ENCODE data around the gene CAVIN1. TPM values are rescaled to one million over a fixed set of nuclear protein-coding genes. Genes with fewer than 3 reads are reported as not detected.
A peak's percentile ranks its signal among the peaks of the same experiment; 100 is the strongest.
"Not testable (repeated sequence)": the region's sequence is repeated elsewhere in the genome, so short reads cannot be mapped to it uniquely, and the experiment has no call there.

Gene CAVIN1
- total RNA-seq, 2 donors from 2014 or later, result 733 to 737 TPM

DNA sequence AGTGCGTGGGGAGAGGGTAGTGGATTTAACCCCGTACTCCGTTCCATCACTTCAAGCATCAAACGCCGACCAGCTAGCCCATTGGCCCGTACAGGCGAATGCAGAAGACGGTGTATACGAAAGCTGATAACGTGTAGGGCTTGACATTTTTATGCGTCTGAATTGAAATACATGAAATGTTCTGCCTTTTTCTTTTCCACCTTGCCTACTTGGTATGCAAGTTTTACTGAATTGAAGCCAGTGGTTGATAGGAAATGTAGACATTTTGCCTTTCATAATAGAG, 34.0 kb downstream of the CAVIN1 start:
- intact Hi-C loops (cut with DNase I), result no loop called here

GRCh38 chr17:42388381-42389134, 34.5 kb downstream of the CAVIN1 start, which contains the start of gene STAT3:
TSS of gene STAT3 (minus strand) at chr17:42388442. CDS start at chr17:42348516, 39,926 bp downstream.
- intact Hi-C loops (cut with DNase I), result no loop called here
- peak; percentile 100 for DNase-seq (ENCODE audit: low spot score)

More for the DNA sequence above, 34.0 kb downstream of the CAVIN1 start:
- DNase-seq (ENCODE audit: low spot score), result no peak

DNA sequence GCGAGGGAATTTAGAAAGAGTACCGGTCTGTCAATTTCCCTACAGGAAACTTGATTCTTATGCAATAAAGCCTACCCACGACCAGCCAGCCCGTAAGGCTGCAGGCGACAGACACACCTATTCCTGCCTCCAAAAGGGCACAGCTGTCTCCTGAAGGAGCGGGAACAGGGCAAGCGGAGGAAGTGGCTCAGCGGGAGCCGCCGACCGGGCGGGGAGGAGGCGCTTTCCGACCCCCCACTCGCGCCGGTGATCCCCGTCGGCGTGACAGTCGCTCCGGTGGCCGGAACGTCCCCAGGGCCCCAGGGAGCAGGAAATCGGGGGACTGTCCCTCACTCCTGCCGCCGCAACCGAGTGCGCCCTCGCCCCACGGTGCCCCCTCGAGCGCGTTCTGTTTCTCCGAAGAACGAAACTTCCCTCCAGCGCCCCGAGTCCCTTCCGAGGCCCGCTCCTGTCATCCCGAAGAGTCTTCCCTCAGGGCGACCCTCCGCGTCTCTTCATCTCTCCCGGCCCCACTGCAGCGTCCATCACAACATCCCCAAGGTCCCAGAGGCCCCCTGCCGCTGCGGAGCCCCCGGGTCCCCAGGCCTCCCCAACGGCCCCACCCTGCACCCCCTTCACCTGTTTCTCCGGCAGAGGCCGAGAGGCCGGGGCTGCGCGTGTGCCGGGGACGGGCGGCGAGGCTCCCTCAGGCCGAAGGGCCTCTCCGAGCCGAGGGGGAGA, 35.2 kb downstream of the CAVIN1 start:
- intact Hi-C loops (cut with DNase I), result no loop called here
- peak; percentile 85 for DNase-seq (ENCODE audit: low spot score)

DNA sequence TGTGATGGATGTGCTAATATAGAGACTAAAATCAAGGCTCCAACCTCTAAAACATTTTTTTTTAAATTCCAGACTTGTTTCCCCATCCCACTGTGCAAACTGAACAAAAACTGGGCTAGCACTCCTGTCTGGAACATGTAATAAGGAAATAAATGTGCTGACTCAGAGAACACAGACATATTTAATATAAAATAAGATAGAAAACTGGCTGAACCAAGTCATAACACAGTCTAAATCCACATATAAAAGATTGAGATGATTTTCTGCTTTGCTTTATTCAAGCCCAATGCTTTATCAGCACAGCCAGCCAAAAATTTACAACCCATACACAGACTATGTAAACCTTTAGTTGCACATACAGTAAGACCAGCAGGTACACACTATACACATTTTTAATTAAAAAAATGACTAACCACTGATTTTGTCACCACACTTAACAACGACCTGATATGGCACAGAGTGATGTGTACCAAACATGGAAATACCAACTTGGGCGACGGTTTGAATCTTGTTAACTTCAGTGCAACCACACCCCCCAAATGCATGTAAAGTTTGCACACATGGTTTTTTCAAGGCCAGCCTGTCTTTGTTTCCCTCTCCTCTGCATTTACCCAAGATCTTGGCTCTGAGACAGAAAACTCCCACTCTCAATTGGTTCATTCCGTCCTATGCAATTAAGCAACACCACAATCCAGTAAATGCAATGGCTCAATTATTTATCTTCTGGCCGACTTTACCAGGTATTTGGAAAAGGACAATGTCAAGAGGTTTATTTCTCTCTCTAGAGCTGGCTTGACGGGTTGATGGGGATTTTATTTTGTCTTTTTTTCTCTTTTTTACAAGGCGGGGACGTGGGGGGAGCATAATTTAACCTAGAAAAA, 36.0 kb downstream of the CAVIN1 start:
- no peak for DNase-seq (ENCODE audit: low spot score)
- intact Hi-C loops (cut with DNase I), result no loop called here

- DNase-seq (ENCODE audit: low spot score), result no peak
- intact Hi-C loops (cut with DNase I), result no loop called here
These were observed 41.2 kb downstream of the CAVIN1 start for GRCh38 chr17:42381898-42382297.

GRCh38 chr17:42380935-42381334, 42.1 kb downstream of the CAVIN1 start:
- intact Hi-C loops (cut with DNase I), result no loop called here
- DNase-seq (ENCODE audit: low spot score), result no peak

DNA sequence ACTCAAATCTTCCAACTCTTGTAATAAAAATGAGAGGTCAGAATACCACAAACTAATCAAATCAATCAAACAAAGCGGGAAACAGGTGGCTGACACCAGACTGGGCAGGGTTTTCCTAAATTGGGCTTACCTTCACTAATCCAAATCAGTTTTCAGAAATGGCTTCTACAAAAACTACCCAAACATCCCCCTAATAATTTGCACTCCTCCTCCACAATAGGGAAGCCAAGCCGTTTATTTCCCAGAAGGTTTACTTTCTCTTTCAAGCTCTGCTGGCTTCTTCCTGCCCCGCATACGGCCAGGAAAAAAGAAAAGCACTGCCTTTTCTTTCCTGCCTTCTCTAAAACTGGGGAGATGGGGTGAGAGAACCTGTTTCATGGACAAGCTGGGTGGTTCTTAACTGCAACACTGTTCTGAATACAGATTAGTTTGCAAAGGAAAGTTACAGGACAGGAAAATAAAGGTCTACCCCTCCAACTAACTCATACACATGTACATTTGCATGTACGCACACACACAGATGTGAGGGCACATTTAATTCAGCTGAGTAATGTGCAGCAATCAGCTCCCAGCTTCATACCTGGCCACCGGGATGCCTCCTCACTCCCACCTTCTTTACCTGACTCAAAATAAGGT, 44.0 kb downstream of the CAVIN1 start:
- intact Hi-C loops (cut with DNase I), result no loop called here
- no peak for DNase-seq (ENCODE audit: low spot score)

DNA sequence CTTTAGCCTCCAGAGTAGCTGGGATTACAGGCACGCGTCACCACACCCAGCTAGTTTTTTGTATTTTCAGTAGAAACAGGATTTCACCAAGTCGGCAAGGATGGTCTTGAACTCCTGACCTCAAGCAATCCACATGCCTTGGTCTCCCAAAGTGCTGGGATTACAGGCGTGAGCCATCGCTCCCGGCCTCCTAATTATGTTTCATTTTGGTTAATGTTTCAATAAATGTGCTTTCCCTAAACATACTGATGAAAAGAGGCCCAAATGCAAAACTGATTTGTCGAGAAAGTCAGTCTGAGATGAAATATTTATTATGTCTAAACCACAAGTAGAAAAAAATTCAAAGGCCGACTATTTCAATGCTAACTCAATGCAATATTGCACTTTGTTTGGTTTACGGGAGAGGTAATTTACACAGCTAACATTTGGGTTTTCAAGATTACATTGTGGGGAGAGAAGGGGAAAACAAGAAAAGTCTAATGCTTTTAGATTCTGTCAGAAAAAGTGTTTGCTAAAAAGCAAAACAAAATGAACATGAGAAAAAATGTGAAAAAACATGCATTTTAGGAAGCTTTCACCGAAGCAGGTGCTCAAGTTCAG, 44.6 kb downstream of the CAVIN1 start:
- DNase-seq (ENCODE audit: low spot score), result no peak
- intact Hi-C loops (cut with DNase I), result no loop called here

DNA sequence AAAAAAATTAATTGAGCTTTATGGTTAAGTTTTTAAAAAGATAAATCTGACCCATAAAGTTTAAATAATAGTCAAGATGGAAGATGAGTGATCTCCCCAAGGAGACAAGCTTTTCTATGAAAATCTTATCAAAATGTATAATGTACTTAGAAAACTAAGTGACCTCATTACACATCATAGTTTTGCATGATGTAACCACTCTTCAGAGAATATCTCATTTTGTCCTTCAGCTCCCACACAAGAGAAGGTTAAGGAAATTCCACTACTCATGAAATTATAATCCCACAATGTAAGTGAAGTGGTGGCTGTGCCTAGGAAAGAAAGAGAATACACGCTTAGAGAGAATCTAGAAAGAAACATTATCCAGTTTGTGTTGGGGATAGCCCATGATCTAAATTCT, 49.2 kb downstream of the CAVIN1 start:
- no peak for DNase-seq (ENCODE audit: low spot score)
- intact Hi-C loops (cut with DNase I), result no loop called here

- intact Hi-C loops (cut with DNase I), result no loop called here
- DNase-seq (ENCODE audit: low spot score), result no peak
These were observed 50.9 kb downstream of the CAVIN1 start for GRCh38 chr17:42372142-42372541.

- DNase-seq (ENCODE audit: low spot score); intact Hi-C loops (cut with DNase I): not testable (repeated sequence)
These were observed 54.1 kb downstream of the CAVIN1 start for GRCh38 chr17:42368797-42369561.

GRCh38 chr17:42368310-42368709, 54.7 kb downstream of the CAVIN1 start:
- intact Hi-C loops (cut with DNase I); DNase-seq (ENCODE audit: low spot score): not testable (repeated sequence)

DNA sequence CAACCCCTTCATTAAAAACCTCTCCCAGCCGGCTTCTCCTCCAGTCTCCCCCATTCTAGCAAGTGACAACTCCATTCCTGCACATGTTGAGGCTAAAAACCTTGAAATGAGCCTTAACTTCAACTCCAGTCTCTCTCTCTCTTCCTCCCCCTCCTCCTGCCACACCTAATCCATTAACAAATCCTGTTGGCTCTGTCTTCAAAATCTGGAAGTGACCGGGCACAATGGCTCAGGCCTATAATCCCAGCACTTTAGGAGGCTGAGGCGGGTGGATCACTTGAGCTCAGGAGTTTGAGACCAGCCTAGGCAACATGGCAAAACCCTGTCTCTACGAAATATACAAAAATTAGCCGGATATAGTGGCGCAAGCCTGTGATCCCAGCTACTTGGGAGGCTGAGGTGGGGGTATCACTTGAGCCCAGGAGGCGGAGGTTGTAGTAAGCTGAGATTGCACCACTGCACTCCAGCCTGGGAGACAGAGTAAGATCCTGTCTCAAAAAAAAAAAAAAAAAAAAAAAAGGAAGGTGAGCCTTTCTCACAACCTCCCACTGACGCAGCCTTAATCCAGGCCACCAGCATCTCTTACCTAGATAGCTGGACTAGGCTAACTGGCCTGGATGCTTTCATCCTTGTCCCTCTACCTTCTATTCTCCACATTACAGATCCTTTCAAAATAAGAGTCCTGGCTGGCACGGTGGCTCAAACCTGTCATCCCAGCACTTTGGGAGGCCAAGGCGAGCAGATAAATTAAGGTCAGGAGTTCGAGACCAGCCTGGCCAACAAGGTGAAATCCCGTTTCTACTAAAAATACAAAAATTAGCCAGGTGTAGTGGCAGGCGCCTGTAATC, 56.7 kb downstream of the CAVIN1 start:
- DNase-seq (ENCODE audit: low spot score); intact Hi-C loops (cut with DNase I): not testable (repeated sequence)

DNA sequence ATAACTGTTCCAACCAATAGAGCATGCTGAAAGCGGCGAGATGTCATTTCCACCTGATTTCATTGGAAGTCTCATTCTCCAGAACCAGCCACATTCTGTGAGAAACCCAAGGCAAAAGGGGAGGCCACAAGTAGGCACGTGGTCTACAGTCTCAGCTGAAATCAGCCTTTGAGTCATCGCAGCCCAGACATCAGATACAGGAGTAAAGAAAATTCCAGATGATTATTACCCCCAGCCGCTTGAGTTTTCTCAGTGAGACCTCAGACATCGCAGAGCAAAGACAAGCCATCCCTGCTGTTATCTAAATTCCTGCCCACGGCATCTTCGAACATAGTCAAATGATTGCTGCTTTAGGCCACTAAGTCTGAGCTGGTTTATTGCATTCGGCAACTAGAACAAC, 57.9 kb downstream of the CAVIN1 start:
- intact Hi-C loops (cut with DNase I), result no loop called here
- no peak for DNase-seq (ENCODE audit: low spot score)

DNA sequence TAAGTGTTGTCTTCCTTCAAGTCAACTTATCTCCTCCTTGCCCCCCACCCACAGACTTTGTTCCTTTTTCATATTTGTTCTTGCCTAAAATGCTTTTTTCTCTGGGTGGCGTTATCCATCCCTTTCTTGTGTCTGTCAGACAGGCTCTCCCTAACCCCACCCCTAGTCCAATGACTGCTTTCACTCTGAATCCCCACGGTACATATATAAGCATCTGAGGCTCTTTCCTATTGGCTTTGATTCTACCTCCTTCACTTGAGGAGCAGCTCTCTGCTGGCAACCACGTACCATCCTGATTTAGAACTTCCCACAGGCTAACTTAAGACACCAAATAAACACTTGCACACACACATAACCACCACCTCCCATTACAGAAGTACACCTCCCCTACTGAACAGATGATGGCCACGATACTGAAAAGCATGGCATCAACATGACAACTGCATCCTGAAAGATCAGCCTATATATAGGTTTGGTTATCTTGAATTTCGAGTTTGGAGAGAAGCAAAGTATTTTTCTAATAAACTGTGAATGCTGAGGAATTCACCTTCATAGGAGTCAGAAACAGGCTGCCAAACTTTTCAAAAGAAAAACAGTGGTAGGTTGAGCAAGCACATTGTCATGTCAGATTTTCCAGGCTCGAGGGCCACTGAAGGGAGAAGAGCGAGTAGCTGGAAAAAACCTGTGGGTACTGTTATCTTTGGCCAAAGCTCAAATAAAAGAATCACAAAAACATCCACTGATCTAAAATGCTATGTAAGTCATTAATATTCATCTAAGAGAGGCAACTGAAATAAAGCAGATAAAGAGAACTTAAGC, 59.1 kb downstream of the CAVIN1 start:
- no peak for DNase-seq (ENCODE audit: low spot score)
- intact Hi-C loops (cut with DNase I), result no loop called here

- intact Hi-C loops (cut with DNase I), result no loop called here
- no peak for DNase-seq (ENCODE audit: low spot score)
These were observed 59.8 kb downstream of the CAVIN1 start for GRCh38 chr17:42363231-42363630.

All from posterior vena cava (tissue), 2 donors.